ENCODE measurements around the gene TNXB. TPM values are rescaled to one million over a fixed set of nuclear protein-coding genes. Genes with fewer than 3 reads are reported as not detected.

Gene TNXB
- total RNA-seq, 1 donor from 2014 or later = 4.2 TPM

- DNase-seq (ENCODE audit: low read depth in 2 of 2) = peak; percentile 82 to 93
Measured at GRCh38 chr6:32087574-32088486, 21.3 kb downstream of the TNXB start.

DNA sequence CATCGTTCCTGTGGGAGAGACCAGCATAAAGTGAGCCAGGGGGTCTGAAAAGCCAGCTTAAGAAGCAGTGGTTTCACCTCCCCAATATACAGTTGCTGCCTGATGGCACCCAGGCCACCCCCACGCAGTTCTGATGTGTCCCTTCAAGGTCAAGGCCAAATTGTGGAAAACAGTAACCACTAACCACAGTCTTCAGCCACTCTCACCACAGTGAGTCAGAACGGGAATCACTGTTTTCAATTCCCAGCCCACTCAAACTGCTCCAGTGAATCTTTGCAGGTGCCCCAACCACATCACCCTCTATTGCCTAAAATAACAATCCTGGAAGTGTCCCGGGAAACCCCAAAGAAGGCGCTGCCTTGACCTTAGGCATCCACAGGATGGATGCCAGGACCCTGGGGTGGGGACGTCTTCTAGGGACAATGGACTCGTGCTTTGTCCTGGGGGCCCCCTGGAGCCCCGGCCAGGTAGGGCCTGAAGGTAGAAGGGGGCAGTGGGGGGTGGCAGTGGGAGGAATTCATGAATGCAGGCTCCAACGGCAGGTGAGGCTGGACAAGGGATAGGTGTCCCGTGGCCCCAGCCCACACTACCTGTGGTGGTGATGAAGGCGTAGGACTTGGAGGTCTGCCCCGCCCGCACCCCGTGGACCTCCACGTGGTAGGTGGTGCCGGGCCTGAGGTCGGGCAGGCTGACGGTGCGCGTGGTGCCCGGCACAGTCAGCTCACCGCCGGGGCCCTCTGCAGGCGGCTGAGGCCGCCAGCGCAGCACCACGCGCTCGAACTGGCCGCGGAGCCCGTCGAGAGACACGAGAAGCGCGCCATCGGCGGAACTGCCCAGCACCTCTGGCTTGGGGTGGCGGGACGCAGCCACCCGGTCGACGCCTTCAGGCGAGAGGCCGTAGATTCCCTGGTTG lies 22.2 kb downstream of the TNXB start:
- peak in 1 of 2 donors; percentile 18 for DNase-seq (ENCODE audit: low read depth in 2 of 2)

- no peak for DNase-seq (ENCODE audit: low read depth in 2 of 2)
Measured at GRCh38 chr6:32085759-32086459, 23.2 kb downstream of the TNXB start.

DNA sequence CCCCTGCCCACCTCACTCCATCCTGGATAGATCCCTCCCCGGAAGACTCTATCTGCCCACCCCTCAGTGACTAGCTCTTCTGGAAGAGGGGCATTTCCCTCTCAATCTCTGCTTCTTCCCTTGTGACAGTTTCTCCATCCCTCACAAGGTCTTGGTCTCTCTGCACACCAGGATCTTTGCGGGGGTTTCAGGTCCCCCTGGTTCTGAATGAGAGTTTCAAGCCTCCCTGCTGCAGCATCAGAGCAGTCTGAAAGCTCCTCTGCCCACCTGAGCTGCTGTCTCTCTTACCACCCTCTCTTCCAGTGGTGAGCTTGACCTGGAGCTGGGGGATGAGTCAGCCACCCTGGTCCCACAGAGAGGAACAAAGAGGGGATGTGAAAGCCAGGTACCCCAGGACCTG lies 24.4 kb downstream of the TNXB start:
- DNase-seq (ENCODE audit: low read depth in 2 of 2) = no peak

DNA sequence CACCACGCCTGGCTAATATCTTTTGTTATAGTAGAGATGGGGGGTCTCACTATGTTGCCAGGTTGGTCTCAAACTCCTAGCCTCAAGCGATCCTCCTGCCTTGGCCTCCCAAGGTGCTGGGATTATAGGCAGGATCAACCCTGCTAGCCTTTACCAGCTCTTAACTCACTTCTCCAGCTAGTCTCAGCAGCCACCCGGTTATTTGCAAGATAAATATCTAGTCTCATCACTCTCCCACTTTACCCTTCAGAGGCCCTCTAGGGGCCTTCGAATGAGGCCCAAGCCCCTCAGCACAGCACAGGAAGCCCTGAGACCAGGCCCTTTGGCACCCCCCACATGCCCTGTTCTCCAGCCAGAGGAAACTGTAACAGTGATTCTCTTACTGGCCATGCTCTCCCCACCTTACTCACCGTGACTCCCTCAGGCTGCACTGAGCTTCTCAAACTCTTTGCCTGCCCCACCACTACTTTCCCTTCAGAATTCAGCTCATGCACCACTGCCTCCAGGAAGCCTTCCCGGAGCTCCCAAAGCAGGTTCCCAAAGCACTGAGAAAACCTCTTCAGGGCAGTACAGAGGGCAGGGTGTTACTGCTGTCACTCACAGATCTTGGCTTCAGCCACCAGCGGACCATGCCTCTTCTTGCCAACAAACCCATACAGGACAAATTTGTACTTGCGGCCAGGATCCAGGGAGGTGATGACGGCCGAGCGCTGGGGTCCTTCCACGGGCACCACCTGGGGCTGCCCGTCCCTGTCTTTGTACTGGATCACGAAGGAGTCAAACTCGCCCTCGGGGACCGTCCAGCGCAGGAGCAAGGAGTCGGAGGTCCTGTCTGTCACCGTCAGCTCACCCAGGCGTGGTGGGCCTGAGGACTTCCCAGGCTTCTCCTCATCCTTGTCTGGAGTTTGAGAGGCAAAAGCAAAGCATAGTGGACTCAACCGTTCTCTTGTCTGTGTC lies 25.0 kb downstream of the TNXB start:
- no peak for DNase-seq (ENCODE audit: low read depth in 2 of 2)

GRCh38 chr6:32082935-32083334 lies 26.2 kb downstream of the TNXB start:
- peak in 1 of 2 donors; percentile 46 for DNase-seq (ENCODE audit: low read depth in 2 of 2)

DNA sequence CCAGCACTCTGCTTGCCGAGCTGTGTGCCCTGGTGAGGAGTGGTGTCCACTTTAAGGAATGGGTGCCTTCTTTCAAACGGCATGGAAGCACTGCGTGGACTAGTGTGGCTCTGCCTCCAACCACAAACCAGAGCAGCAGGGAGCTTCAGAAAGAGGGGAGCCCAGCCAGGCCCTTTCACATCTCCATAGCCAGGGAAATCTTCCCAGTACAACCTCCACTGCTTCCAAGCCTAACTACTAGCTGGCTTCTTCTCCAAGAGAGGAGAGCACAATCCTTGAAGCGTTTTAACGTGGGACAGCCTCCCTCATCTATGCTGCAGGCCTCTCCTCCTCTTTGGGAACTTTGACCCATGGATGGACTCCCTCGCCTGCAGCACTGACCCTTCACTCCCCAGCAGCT lies 26.7 kb downstream of the TNXB start:
- no peak for DNase-seq (ENCODE audit: low read depth in 2 of 2)

- peak; percentile 16 to 78 for DNase-seq (ENCODE audit: low read depth in 2 of 2)
Measured at GRCh38 chr6:32081168-32081990, 27.8 kb downstream of the TNXB start.

DNA sequence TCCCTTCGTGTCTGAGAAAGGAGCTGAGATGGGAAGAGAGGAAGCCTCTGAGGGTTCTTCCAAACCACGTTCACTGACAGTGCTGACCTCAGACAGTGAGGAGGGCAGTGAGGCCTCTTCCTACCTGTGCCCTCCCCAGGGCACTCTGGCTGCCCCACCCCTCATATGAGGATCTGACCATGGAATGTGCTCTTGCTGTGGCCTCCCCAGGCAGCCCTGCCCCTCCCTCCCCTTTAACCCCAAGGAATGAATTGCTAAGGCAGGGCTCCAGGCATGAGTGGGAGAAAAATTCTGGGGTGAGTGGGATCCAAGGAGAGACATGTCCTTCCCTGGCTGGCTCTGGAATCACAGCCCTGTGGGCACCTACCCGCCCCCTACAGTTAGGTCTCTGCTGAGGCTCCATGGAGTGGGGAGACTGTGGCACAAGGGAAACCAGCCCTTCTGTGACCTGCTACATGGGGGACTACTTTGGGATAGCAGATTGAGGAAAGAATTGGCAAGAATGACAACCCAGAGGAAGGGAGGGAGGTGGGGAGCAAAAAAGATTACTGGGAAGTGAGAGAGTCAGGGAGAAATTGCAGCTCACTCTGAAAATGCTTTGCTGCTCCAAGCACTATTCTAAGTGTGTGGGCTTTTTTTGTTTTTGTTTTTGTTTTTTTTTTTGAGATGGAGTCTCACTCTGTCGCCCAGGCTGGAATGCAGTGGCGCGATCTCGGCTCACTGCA lies 29.4 kb downstream of the TNXB start:
- DNase-seq (ENCODE audit: low read depth in 2 of 2) = no peak

DNA sequence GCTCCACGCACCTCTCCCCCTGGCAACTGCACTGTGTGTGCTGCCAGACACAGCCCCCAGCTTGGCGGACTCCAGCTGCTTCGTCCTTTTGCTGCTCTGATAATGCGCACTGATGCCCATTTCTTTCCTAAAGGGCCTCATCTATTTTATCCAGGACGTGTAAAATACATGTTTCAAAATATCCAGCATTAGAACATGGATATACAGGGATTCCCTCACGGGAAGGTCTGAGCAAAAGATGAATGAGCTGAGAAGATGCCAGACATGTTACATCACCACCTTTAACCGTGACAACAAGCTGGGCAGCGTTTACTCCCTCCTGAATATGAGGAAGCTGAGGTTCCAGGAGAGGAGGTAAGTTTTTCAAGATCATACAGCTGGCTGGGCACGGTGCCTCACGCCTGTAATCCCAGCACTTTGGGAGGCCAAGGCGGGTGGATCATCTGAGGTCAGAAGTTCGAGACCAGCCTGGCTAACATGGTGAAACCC lies 32.8 kb downstream of the TNXB start:
- peak in 1 of 2 donors; percentile 45 for DNase-seq (ENCODE audit: low read depth in 2 of 2)

DNA sequence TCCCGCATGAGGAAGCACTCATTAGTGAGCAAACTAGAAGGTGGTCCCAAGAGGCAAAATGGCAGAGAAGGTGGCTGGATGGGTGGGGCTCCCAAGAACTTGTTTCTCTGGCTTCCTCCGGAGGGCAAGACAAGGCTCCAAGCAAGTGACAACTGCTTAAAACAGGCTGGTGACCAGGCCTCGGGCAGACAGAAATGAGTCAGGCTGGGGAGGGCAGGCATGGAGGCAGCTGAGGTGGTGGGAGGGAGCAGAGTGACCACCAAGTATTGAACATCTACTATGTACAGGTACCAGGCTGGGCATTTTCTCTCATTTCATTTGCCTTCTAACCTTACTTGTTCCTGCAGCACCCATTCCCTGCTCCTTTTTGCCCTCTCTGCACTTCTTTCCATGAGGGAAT lies 33.4 kb downstream of the TNXB start:
- DNase-seq (ENCODE audit: low read depth in 2 of 2) = no peak

DNA sequence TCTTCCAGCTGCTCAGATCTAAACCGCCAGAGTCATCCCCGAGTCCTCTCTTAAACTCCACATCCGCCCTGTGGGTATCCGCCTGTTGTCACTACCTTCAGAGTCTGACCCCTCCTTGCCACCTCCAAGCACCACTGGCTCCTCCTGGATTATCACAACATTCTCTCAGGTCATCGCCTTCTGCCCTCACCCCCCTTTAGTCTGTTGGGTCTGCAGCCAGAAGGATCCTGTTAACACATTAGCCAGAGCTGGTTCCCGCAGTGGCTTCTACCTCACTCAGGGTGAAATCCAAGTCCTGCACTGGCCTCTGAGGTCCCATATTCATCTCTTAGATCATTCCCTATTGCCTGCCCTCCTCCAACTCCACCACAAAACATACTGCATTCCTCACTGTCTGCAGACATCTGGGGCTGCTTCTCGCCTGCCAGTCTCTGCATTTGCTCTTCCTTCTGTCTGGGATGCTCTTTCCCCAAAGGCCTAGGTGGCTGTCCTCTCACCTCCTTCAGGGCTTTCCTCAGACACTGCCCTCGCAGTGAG lies 34.1 kb downstream of the TNXB start:
- no peak for DNase-seq (ENCODE audit: low read depth in 2 of 2)

GRCh38 chr6:32073613-32074012 lies 35.5 kb downstream of the TNXB start:
- no peak for DNase-seq (ENCODE audit: low read depth in 2 of 2)

GRCh38 chr6:32073101-32073500 lies 36.0 kb downstream of the TNXB start:
- no peak for DNase-seq (ENCODE audit: low read depth in 2 of 2)

DNA sequence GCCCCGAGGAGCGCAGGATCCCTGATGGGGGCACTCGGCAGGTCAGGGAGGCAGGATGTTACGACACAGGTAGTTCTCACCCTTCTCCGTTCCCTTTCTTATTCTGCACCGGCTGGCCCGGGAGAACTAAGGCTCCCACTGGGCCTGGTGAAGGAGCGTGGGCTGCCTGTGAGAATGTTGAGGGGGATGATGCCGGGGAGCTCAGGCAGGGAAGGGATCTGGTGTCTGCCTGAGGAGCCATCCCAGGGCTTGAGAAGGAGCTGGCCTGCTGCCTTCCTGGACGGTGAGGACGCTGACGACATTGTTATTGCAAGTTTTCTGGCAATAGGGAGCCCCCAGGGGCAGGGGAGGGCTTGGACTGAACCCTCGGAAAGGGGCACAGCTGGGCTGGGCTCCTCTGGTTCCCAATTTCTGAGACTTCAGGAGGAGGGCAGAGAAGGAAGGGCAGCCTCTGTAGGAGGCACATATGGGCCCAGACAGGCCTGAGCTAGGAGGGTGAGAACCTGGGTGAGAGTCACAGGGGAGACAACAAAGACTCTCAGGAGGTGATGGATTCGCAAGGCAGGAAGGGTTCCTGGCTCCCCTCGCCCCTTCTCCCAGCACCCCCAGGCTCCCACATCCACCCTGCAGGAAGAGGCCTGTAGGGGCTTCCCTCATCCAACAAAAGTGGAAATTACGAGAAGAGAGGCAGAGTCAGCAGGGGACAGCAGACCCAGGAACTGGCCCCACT lies 38.2 kb downstream of the TNXB start:
- no peak for DNase-seq (ENCODE audit: low read depth in 2 of 2)

GRCh38 chr6:32069878-32070515 lies 39.1 kb downstream of the TNXB start:
- no peak for DNase-seq (ENCODE audit: low read depth in 2 of 2)

GRCh38 chr6:32069460-32069859 lies 39.7 kb downstream of the TNXB start:
- no peak for DNase-seq (ENCODE audit: low read depth in 2 of 2)

Measured in lung microvascular endothelial cell (primary cell).